Measurements from ENCODE around the gene PRUNE1.

The PRUNE1 gene, protein sequence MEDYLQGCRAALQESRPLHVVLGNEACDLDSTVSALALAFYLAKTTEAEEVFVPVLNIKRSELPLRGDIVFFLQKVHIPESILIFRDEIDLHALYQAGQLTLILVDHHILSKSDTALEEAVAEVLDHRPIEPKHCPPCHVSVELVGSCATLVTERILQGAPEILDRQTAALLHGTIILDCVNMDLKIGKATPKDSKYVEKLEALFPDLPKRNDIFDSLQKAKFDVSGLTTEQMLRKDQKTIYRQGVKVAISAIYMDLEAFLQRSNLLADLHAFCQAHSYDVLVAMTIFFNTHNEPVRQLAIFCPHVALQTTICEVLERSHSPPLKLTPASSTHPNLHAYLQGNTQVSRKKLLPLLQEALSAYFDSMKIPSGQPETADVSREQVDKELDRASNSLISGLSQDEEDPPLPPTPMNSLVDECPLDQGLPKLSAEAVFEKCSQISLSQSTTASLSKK

DNA sequence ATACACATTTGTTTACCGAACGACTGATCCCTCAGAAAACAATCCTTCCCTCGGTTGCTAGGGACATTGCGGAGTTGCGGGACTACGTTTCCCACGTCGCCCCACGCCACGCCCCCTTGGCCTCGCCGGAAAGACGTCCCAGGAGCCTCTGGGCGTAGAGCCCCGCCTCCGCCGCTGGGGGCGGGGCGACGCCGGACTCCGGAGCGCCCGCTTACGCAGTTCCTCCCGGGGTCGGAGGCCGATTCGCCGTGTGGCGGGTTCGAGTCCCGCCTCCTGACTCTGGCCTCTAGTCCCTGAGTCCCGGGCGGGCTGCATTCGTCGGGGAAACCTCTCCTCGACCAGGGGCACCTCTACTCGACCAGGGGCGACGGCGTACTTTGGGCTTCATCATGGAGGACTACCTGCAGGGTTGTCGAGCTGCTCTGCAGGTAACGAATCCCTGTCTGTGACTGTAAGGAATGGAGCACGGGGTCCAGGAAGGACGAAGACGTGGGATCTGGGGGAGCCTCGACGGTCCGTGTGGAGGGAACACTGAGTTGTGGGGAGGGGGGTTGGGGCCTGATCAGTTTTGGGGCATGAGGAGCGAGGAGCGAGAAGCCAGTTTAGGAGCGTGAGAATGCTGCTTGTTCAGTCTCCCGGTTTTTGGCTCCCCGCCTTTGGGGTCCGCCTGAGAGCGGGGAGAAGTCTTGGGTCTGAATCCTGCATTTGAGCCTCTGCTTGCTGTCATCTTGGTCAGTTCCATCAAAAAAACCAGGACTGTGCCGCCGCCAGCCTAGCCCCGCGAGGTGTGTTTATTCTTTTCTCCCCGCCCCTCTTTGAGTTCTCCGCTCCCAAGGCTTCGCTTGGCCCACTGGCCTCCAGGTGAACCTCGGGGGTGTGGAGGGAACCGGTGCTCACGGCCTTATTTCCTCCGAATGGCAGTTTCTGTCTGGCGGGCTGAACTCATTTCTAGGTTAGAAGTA is at the start of gene PRUNE1:
TSS of gene PRUNE1 (plus strand) at position 206 of the 962 bp plus-strand sequence. CDS start at position 390, 184 bp downstream.
- Histone ChIP-seq H3K9me3 (ENCODE audit: control insufficient read depth, insufficient read depth, low read length) (no peaks in the 10 kb centered on the region), H3K36me3 (ENCODE audit: control insufficient read depth, insufficient read depth, low read length) (no peaks in the 10 kb centered on the region), H3K4me3 (ENCODE audit: low read depth, low read length) (peak within 1 kb of the TSS; percentile 99), H3K27me3 (ENCODE audit: control insufficient read depth, insufficient read depth, low read length) (no peaks in the 10 kb centered on the region), H3K9ac (ENCODE audit: low read depth, low read length) (peak within 1 kb of the TSS; percentile 85), H3K4me1 (ENCODE audit: control insufficient read depth, insufficient read depth, low read length) (peaks cover 15% of the 10 kb centered on the region)

DNA sequence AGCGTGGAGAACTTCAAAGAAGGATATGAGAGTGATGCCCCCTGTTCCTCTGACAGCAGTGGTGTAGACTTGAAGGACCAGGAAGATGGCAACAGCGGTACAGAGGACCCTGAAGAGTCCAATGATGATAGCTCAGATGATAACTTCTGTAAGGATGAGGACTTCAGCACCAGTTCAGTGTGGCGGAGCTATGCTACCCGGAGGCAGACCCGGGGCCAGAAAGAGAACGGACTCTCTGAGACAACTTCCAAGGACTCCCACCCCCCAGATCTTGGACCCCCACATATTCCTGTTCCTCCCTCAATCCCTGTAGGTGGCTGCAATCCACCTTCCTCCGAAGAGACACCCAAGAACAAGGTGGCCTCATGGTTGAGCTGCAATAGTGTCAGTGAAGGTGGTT is 47.6 kb upstream of the PRUNE1 start:
- Histone ChIP-seq H3K36me3 (ENCODE audit: control insufficient read depth, insufficient read depth, low read length) (peaks cover 59% of the 10 kb centered on the region), H3K4me3 (ENCODE audit: low read depth, low read length) (no peak overlapping the region), H3K4me1 (ENCODE audit: control insufficient read depth, insufficient read depth, low read length) (no peaks in the 10 kb centered on the region), H3K9me3 (ENCODE audit: control insufficient read depth, insufficient read depth, low read length) (no peaks in the 10 kb centered on the region), H3K9ac (ENCODE audit: low read depth, low read length) (no peak overlapping the region), H3K27me3 (ENCODE audit: control insufficient read depth, insufficient read depth, low read length) (no peaks in the 10 kb centered on the region)

DNA sequence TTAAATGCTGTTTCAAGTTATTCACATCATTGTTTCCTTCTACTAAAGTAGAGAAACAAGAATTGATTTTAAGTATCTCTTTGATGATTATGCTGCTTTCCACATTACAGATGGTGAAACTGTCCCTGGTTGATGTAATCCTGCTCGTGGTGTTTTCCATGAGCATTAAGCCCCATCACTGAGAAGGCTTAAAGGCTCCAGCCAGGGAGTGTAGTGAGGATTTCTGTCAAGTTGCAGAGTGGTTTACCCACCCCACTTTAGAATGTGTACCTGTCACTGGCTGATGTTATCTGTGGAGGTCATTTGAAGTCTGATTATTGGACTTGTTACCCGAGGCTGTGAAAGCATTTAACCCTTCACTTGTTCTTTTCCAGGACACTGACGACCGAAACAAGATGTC is 46.5 kb upstream of the PRUNE1 start:
- Histone ChIP-seq H3K27me3 (ENCODE audit: control insufficient read depth, insufficient read depth, low read length) (no peaks in the 10 kb centered on the region), H3K4me3 (ENCODE audit: low read depth, low read length) (no peak overlapping the region), H3K4me1 (ENCODE audit: control insufficient read depth, insufficient read depth, low read length) (no peaks in the 10 kb centered on the region), H3K36me3 (ENCODE audit: control insufficient read depth, insufficient read depth, low read length) (peaks cover 70% of the 10 kb centered on the region), H3K9me3 (ENCODE audit: control insufficient read depth, insufficient read depth, low read length) (no peaks in the 10 kb centered on the region), H3K9ac (ENCODE audit: low read depth, low read length) (no peak overlapping the region)

DNA sequence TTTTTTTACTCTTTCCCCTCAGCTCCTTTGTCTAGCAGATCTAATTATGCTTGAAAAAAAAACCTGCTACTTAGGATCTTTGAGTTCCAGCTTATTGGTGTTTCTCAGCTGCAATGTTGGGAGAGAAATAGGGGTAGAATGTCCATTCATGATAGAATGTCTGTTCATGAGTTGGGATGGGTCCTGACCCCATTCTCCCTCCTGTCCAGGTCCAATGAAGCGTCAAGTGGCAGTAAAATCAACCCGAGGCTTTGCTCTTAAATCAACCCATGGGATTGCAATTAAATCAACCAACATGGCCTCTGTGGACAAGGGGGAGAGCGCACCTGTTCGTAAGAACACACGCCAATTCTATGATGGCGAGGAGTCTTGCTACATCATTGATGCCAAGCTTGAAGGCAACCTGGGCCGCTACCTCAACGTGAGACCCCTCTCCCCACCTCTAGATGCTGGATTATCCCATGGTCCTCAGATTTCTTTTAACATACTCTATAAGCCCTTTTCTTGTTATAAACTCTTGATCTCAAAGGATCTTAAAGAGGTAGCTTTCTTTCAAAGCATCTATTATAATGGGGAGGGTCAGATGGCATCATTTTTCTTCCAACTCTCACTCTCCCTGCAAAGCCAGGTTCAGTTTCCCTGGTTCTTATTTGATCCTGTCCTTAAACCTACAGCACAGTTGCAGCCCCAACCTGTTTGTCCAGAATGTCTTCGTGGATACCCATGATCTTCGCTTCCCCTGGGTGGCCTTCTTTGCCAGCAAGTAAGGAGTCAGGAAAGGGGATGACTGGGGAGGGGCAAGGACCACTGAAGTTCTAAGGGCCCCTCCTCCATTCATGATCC is 44.7 kb upstream of the PRUNE1 start:
- H3K36me3 ChIP-seq (ENCODE audit: control insufficient read depth, insufficient read depth, low read length), result peaks cover 81% of the 10 kb centered on the region
- no peaks in the 10 kb centered on the region for H3K27me3 ChIP-seq (ENCODE audit: control insufficient read depth, insufficient read depth, low read length)
- no peaks in the 10 kb centered on the region for H3K4me1 ChIP-seq (ENCODE audit: control insufficient read depth, insufficient read depth, low read length)
- H3K4me3 ChIP-seq (ENCODE audit: low read depth, low read length), result no peak overlapping the region
- H3K9me3 ChIP-seq (ENCODE audit: control insufficient read depth, insufficient read depth, low read length), result no peaks in the 10 kb centered on the region
- no peak overlapping the region for H3K9ac ChIP-seq (ENCODE audit: low read depth, low read length)

DNA sequence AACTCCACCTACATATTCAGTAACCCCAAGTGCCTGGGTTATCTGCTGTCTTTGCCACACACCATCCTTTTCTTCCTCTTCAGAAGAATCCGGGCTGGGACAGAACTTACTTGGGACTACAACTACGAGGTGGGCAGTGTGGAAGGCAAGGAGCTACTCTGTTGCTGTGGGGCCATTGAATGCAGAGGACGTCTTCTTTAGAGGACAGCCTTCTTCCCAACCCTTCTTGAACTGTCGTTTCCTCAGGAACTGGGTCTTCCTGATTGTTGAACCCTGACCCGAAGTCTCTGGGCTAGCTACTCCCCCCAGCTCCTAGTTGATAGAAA is 44.1 kb upstream of the PRUNE1 start:
- Histone ChIP-seq H3K9ac (ENCODE audit: low read depth, low read length) (no peak overlapping the region), H3K9me3 (ENCODE audit: control insufficient read depth, insufficient read depth, low read length) (no peaks in the 10 kb centered on the region), H3K27me3 (ENCODE audit: control insufficient read depth, insufficient read depth, low read length) (no peaks in the 10 kb centered on the region), H3K36me3 (ENCODE audit: control insufficient read depth, insufficient read depth, low read length) (peaks cover 85% of the 10 kb centered on the region), H3K4me3 (ENCODE audit: low read depth, low read length) (no peak overlapping the region), H3K4me1 (ENCODE audit: control insufficient read depth, insufficient read depth, low read length) (no peaks in the 10 kb centered on the region)

DNA sequence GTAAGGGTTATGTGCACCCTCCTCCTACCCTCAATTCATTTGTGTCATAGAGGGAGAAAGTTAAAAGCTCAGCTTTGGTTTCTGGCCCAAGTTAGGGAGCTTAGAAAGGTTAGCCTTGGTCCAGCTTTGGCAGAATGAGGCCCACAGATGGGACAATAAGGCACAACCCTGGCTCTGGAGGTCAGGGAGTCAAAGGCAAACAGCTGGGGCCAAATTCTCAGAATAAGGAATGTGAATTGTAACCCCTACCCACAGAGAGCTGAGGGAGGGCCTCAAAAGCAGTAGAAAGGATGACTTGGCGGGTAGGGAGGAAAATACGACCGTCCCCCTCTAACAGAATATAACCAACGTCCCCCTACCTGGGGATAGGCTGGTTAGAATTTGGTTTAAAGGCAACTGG is 42.6 kb upstream of the PRUNE1 start:
- H3K4me3 ChIP-seq (ENCODE audit: low read depth, low read length), result no peak overlapping the region
- peaks cover 79% of the 10 kb centered on the region for H3K36me3 ChIP-seq (ENCODE audit: control insufficient read depth, insufficient read depth, low read length)
- peaks cover 6% of the 10 kb centered on the region for H3K4me1 ChIP-seq (ENCODE audit: control insufficient read depth, insufficient read depth, low read length)
- no peaks in the 10 kb centered on the region for H3K9me3 ChIP-seq (ENCODE audit: control insufficient read depth, insufficient read depth, low read length)
- H3K27me3 ChIP-seq (ENCODE audit: control insufficient read depth, insufficient read depth, low read length), result no peaks in the 10 kb centered on the region
- no peak overlapping the region for H3K9ac ChIP-seq (ENCODE audit: low read depth, low read length)

DNA sequence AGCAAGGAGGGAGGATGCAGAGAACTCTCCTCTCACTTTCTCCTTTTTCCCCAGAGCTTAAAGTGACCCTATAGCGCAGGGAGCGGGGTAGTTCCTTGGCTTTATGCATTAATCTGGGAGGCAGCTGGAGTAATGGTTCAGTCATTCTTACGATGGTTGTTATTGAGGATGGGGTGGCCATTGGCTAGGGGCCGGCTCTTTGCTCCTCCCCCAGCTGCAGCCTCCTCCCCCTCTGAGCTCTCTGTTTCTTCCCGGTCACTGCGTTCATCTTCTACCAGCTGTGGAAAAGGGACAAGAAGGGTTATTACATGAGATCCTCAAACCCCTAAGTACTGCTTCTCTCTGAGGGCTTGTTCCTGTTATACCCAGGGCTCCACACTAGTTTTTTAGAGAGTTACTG is 42.2 kb upstream of the PRUNE1 start:
- Histone ChIP-seq H3K36me3 (ENCODE audit: control insufficient read depth, insufficient read depth, low read length) (peaks cover 75% of the 10 kb centered on the region), H3K4me1 (ENCODE audit: control insufficient read depth, insufficient read depth, low read length) (peaks cover 10% of the 10 kb centered on the region), H3K27me3 (ENCODE audit: control insufficient read depth, insufficient read depth, low read length) (no peaks in the 10 kb centered on the region), H3K4me3 (ENCODE audit: low read depth, low read length) (no peak overlapping the region), H3K9ac (ENCODE audit: low read depth, low read length) (no peak overlapping the region), H3K9me3 (ENCODE audit: control insufficient read depth, insufficient read depth, low read length) (no peaks in the 10 kb centered on the region)

DNA sequence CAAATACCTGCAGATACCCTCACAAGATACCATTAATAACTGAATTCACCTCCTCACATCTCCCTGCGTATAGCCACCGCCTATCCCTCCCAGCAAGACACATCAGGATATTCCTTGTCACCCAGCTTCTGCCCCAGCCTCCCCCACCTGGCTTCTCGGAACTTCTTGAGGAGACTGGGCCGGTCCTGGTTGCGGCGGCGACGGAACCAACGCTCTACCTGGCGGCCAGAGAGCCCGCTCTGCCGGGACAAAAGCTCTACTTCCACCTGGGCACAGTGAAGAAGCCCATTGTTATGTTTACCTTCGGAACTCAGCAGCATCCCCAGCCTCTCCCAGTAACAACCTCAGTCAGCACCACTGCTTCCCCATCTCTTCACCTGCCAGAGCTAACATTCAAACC is 40.3 kb upstream of the PRUNE1 start:
- no peaks in the 10 kb centered on the region for H3K27me3 ChIP-seq (ENCODE audit: control insufficient read depth, insufficient read depth, low read length)
- H3K4me1 ChIP-seq (ENCODE audit: control insufficient read depth, insufficient read depth, low read length), result peaks cover 27% of the 10 kb centered on the region
- no peak overlapping the region for H3K9ac ChIP-seq (ENCODE audit: low read depth, low read length)
- peaks cover 60% of the 10 kb centered on the region for H3K36me3 ChIP-seq (ENCODE audit: control insufficient read depth, insufficient read depth, low read length)
- no peak overlapping the region for H3K4me3 ChIP-seq (ENCODE audit: low read depth, low read length)
- no peaks in the 10 kb centered on the region for H3K9me3 ChIP-seq (ENCODE audit: control insufficient read depth, insufficient read depth, low read length)

DNA sequence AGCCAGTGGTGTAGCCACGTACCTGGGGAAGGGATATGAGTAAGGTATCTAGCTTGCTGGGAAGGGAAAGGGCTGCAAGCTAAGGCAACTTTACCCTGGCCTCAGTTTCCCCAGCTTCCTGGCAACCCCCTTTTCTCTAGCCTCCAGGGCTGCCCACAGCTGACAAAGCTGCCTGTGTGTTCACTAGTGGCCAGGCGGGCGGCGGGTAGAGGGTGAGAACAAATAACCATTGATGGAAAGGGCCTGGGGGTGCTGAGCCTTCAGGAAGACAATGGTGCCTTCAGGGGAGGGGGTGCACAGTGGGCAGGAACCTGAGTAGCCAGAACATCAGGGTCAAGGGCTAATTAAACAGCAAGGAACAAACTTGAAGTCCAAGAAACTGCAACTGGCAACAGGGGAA is 39.8 kb upstream of the PRUNE1 start:
- H3K9ac ChIP-seq (ENCODE audit: low read depth, low read length), result no peak overlapping the region
- H3K27me3 ChIP-seq (ENCODE audit: control insufficient read depth, insufficient read depth, low read length), result no peaks in the 10 kb centered on the region
- peaks cover 32% of the 10 kb centered on the region for H3K4me1 ChIP-seq (ENCODE audit: control insufficient read depth, insufficient read depth, low read length)
- no peak overlapping the region for H3K4me3 ChIP-seq (ENCODE audit: low read depth, low read length)
- no peaks in the 10 kb centered on the region for H3K9me3 ChIP-seq (ENCODE audit: control insufficient read depth, insufficient read depth, low read length)
- H3K36me3 ChIP-seq (ENCODE audit: control insufficient read depth, insufficient read depth, low read length), result peaks cover 56% of the 10 kb centered on the region

DNA sequence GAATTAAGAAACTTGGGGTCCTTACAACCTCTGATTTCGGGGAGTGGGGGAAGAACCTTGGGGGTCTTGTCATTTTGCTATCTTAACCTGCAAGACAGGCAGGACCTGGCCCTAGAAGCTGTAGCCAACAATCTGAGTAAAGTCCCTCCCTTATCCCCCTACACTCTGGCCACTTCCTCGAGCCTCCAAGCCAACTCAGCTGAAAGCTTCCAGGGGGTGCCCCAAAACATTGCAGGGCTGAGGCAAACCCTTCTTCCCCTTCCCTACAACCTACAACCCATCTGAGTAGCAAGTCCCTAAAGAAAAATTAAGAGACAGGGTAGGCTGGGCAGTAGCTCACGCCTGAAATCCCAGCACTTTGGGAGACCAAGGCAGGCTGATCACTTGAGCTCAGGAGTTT is 38.6 kb upstream of the PRUNE1 start:
- H3K9me3 ChIP-seq (ENCODE audit: control insufficient read depth, insufficient read depth, low read length), result no peaks in the 10 kb centered on the region
- peaks cover 45% of the 10 kb centered on the region for H3K36me3 ChIP-seq (ENCODE audit: control insufficient read depth, insufficient read depth, low read length)
- no peak overlapping the region for H3K9ac ChIP-seq (ENCODE audit: low read depth, low read length)
- no peak overlapping the region for H3K4me3 ChIP-seq (ENCODE audit: low read depth, low read length)
- peaks cover 32% of the 10 kb centered on the region for H3K4me1 ChIP-seq (ENCODE audit: control insufficient read depth, insufficient read depth, low read length)
- H3K27me3 ChIP-seq (ENCODE audit: control insufficient read depth, insufficient read depth, low read length), result no peaks in the 10 kb centered on the region

DNA sequence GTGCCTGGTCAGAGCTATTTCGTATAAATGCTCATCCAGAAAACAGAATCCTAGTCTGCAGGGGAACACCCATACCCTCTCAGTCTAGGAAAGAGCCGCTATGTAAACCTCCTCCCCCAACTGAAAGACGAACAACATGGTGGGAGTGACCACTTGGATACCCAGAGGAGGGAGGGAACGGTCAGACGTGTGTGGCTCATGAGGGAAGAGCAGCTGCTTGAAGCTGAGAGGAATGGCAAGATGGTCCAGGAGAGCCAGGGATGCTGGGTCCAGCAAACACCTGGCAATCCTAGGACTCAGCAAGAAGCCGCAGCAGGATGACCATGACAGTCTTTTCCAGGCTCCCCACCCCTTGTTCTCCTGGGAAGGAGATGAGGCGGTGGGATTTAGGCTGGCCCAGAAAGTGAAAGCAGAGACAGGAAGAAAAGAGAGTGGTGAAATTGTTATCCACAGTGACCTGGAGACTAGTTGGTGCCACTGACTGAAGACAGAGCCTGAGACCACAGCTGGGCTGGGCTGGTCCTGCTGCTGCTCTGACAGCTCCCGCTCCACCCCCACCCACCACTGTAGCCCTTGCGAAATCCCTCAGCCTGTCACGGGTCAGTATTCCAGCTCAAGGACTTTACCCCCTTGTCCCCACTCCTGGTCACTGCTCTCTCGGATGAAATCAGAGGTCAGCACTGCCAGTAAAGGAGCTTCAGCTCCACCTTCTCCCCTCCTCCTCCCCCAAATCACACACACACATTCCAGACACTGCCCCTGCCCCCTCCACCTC is 37.3 kb upstream of the PRUNE1 start:
- Histone ChIP-seq H3K4me1 (ENCODE audit: control insufficient read depth, insufficient read depth, low read length) (peaks cover 34% of the 10 kb centered on the region), H3K36me3 (ENCODE audit: control insufficient read depth, insufficient read depth, low read length) (peaks cover 36% of the 10 kb centered on the region), H3K27me3 (ENCODE audit: control insufficient read depth, insufficient read depth, low read length) (no peaks in the 10 kb centered on the region), H3K9ac (ENCODE audit: low read depth, low read length) (peak overlapping the region; percentile 0), H3K9me3 (ENCODE audit: control insufficient read depth, insufficient read depth, low read length) (no peaks in the 10 kb centered on the region), H3K4me3 (ENCODE audit: low read depth, low read length) (peak overlapping the region; percentile 33)
